Right forelimb (tissue), 1 donor: ENCODE data around the gene RSBN1L.

Source experiments
- DNase-seq: peaks from one replicate; pipeline ENCODE4 v3.0.0-alpha.2; 2018

RSBN1L gene

DNA sequence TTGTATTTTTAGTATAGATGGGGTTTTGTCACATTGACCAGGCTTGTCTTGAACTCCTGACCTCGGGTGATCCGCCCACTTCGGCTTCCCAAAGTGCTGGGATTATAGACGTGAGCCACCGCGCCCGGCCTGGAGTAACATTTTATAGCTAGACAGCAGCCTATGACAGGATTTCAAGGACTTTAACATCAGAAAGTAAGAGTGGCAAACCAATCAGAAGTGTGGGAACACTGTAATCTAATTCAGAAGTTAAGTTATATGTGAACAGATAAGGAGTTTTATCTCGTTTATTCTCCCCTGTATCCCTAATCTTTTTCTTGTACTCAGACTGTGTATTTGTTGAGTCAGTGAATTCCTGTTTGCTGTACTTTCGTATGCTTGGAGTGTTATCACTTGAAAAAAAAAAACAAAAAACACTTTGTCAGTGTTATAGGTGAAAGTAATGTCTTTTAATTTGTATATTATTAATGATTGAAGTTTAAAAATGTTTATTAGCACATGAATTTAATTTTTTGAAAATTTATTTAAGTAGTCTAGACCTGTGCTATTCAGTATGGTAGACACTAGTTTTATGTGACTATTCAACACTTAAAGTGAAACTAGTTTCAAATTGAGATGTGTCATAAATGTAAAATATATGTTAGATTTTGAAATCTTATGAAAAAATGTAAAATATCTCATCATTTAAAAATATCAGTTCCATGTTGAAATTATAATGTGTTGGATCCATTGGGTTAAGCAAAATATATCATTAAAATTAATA, 38.6 kb downstream of the RSBN1L start:
- no peak for DNase-seq

GRCh38 chr7:77735457-77735856, 39.2 kb downstream of the RSBN1L start:
- DNase-seq, result no peak

- DNase-seq, result no peak
Measured at GRCh38 chr7:77736991-77737390, 40.7 kb downstream of the RSBN1L start.

GRCh38 chr7:77738382-77738781, 42.1 kb downstream of the RSBN1L start:
- no peak for DNase-seq

DNA sequence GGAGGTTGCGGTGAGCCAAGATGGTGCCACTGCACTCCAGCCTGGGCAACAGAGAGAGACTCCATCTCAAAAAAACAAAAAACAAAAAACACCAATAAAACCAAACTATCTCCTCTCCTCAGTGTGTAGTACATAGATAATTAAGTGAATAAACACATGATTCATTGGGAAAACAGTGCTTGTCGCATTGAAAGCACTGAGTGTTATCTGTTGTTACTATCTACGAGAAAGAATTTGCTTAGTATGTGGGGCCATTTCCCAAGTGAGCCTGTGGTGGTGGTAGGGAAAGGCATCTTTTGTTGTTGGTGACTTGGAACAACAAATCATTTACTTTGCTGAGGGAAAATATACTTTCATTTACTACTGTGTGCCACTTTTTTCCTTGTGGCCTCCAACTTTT, 42.6 kb downstream of the RSBN1L start:
- no peak for DNase-seq

DNA sequence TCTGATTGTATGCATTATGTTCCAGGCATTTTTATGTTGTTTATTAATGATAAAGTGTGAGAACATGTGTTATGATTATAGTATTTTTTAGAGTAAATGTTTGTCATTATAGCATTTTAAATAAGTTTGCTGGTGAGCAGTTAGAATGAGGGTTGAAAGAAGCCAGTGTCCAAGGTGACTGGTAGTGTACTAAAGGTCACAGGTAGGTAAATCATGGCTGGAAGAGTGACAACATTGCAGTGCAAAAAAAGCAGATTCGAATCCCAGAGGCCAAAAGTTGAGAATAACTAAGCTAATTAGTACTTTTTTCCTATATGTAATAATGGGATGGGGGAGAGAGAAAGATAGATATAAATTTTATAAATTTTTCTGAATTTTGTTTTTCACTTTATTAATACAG, 44.0 kb downstream of the RSBN1L start:
- no peak for DNase-seq

DNA sequence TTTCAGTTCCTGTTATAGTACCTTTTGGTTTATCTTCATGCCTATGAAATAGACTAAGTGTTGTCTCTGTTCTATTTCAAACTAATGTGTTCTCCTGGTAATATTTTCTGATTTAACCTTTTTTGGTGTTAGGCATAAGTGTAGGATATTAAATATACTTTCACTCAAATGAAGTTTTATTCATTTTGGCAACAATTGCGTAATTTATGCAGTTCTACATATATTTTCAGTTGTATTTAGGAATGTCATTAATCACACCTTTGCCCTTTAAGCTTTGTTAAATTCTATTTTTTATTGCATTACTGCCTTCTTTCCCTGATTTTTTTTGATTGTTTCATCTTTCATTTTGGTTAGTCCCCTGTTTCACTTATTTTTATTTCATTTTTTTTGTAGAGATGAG, 47.3 kb downstream of the RSBN1L start:
- no peak for DNase-seq

DNA sequence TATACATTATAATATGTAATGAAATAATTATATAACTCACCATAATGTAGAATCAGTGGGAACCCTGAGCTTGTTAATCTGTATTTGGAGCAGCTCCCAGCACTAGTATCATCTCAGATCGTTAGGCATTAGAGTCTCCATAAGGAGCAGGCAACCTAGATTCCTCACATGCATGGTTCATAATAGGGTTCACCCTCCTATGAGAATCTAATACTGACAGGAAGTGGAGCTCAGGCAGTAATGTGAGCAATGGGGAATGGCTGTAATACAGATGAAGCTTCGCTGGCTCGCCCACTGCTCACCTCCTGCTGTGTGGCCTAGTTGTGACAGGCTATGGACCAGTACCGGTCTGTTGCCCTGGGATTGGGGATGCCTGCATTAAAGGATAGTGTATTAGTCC, 49.5 kb downstream of the RSBN1L start:
- no peak for DNase-seq

GRCh38 chr7:77746164-77746823, 50.0 kb downstream of the RSBN1L start:
- DNase-seq, result no peak

DNA sequence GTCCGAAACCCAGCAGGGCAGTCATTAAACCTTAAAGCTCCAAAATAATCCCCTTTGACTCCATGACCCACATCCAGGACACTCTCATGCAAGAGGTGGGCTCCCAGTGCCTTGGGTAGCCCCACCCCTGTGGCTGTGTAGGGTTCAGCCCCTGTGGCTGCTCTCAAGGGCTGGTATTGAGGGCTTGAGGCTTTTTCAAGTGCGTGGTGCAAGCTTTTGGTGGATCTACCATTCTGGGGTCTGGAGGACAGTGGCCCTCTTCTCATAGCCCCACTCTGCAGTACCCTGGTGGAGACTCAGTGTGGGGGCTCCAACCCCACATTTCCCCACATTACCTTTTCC, 50.5 kb downstream of the RSBN1L start:
- no peak for DNase-seq

GRCh38 chr7:77747178-77747577, 50.9 kb downstream of the RSBN1L start:
- no peak for DNase-seq

DNA sequence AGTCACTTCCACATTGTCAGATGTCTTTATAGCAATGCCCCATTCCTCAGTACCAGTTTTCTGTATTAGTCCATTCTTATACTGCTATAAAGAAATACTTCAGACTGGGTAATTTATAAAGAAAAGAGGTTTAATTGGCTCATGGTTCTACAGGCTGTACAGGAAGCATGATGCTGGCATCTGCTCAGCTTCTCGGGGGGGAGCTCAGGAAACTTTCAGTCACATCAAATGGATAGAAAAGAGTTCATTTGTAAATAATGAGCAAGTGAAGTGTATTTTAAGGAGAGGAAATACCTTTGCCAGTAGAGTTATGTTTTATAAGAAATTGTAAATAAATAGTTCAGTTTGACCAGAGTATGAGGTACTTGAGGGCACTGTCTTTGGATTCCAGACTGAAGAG, 51.5 kb downstream of the RSBN1L start:
- DNase-seq, result no peak

GRCh38 chr7:77752016-77752415, 55.8 kb downstream of the RSBN1L start:
- DNase-seq, result no peak

GRCh38 chr7:77753173-77753572, 56.9 kb downstream of the RSBN1L start:
- DNase-seq, result no peak

GRCh38 chr7:77757589-77757988, 61.3 kb downstream of the RSBN1L start:
- no peak for DNase-seq

- DNase-seq, result peak; percentile 66
Measured at GRCh38 chr7:77759294-77759889, 63.1 kb downstream of the RSBN1L start.

DNA sequence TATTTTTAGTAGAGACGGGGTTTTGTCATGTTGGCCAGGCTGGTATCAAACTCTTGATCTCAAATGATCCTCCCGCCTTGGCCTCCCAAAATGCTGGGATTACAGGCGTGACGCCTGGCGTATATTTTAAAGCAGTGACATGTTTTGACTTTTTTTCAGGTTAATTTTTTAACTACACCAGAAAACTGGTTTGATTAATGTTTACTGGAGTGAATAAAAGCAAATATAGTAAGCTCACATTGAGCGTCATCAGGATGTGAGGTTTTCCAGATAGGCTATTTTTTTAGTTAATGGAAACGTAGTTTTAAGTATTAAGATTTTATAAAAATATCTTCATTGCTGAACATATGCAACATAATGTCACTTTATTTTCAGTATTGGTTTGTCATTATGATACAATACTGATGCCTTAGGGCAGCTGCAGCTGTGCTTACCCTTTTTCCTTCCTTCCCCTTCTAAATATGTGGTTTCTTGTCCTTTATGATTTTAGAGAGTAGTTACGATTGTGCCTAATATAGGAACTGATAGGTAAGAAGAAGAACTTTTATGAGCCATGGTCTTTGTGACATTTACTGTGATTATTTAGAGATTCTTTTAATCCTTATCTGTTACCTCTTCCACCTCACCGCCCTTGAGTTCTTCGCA, 64.7 kb downstream of the RSBN1L start:
- DNase-seq, result no peak

- no peak for DNase-seq
Measured at GRCh38 chr7:77765481-77765880, 69.2 kb downstream of the RSBN1L start.

- no peak for DNase-seq
Measured at GRCh38 chr7:77765906-77766800, 69.9 kb downstream of the RSBN1L start.

DNA sequence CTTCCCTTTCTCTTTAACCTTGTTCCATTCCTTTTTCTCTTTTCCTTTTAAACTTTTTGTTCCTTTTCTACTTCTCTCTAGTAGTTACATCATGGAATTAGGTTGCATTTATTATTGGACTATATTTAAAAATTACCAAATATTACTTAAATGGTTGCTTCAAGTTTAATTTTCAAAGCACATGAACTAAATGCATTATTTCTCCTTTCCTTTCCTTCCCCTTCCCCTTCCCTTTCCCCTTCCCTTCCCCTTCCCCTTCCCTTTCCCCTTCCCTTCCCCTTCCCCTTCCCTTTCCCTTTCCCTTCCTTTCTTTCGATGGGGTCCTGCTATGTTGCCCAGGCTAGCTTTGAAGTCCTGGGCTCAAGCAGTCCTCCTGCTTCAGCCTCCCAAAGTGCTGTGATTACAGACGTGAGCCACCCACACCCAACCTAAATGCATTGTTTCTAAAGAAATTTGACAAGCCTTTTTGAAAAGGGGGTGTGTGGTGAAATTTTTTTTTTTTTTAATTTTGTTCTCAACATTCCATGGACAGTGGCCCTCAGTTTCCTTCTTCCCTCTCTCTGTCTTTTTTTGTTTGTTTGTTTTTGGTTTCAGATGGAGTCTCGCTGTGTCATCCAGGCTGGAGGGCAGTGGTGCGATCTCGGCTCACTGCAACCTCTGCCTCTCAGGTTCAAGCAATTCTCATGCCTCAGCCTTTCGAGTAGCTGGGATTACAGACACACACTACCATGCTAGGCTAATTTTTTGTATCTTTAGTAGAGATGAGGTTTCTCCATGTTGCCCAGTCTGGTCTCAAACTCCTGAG, 70.7 kb downstream of the RSBN1L start:
- DNase-seq, result no peak

GRCh38 chr7:77770316-77770715, 74.1 kb downstream of the RSBN1L start:
- DNase-seq, result no peak

DNA sequence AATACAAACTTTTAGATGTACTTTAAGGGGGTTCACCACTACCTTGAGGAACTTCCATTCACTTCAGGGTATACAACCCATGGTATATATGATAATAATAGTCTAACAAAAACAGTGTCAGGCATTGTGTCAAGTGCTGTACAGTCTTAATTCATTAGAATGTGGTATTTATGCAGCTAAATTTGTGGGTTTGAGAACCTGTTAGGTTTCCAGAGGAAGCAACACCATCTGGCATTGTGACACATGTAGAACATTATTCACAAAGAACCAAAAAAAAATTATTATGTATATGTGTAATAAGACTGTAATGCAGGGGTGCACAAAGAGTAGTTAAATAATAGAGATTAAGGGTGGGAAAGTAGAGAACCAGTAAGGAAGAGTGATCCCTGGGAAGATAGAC, 75.6 kb downstream of the RSBN1L start:
- no peak for DNase-seq
